ENCODE results near the gene SERINC1.
"Not testable (repeated sequence)": the region's sequence is repeated elsewhere in the genome, so short reads cannot be mapped to it uniquely, and the experiment has no call there.

SERINC1 gene

DNA sequence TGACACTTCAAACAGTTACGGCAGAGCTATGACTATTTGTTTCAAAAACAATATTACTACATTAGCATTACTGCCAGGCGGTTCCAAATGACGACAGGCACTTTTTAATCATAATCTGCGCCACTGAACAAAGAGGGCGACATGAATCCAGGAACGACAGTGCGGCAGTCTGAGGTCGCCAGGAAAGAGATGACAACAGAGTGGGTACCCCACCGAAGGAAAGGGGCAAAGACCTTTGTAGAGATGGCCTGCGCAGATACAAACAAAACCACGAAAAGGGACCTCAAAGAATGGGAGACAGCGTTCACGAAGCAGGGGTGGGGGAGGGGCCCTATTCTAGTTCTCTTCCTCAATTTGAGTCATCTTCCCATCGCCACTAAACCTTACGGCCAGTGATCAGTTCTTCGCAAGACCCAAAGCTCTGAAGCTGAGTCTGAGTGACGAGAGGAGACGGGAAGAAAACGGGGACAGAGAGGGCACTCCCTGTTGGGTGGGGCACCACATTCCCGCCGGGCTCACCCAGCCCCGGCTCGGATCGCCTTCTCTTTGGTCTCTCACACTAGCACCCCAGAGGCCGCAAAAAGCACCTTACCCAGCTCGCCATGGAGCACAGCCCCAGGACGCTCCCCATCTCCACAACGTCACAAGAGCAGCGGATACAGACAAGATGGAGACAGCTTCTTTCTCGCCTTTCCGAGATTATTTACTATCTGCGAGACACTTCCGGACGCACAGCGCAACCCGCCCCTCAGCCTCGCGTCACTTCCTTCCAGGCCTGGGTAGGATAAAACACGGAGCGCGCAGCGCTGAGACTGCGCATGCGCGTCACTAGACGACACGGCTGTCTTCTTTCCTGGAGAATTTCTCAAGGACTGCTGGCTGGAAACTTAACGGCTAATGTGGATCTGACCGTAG, at the start of gene SERINC1:
TSS of gene SERINC1 (minus strand) at position 701 of the 915 bp plus-strand sequence. CDS start at position 631, 70 bp downstream.
- peak; percentile 98 for ATAC-seq
- H3K4me3 Mint-ChIP-seq = peak within 1 kb of the TSS; percentile 99
- H3K36me3 Mint-ChIP-seq = peaks cover 56% of the 10 kb centered on the region
- peaks cover 44% of the 10 kb centered on the region for H3K4me1 Mint-ChIP-seq
- peak within 1 kb of the TSS; percentile 100 for H3K27ac Mint-ChIP-seq
- peak; percentile 74 to 92 for DNase-seq (ENCODE audit: low spot score in 2 of 2)
- no peaks in the 10 kb centered on the region for H3K9me3 Mint-ChIP-seq

DNA sequence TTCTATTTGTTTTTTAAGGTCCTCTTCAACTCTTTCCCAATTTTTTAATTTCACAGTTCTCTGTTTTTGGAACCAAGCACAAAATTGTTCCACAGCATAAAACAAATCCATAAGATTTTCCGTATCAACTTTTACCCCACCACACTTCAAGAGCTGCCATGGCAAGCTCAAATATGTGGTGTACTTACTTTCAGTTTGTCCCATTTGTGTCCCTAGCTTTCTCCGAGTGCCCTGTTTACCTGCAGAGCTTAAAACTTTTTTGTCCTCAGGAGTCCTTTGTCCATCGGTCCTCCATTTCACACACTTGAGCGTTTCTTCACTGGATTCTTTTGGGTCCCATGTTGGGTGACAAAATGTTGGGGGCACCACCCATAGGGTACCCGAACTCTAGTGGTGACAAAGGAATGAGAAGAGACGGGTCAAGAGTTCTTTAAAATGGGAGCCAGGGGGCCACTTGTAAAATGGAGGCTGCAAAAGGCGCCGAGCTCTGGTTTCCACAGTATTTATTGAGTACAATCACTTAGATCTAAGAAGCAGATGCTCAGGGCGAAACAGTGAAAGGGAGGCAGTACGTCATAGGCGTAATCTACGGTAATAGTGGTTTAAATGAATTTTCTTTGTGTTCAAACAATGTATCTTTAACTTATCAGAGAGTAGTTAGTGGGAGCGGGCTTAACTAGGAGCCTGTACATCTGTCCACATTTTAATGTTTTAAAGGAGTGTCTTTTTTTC, 39.8 kb upstream of the SERINC1 start:
- no peak overlapping the region for H3K27ac Mint-ChIP-seq
- ATAC-seq (no peak), DNase-seq (ENCODE audit: low spot score in 2 of 2) (no peak)
- peaks cover 6% of the 10 kb centered on the region for H3K9me3 Mint-ChIP-seq
- no peak overlapping the region for H3K4me3 Mint-ChIP-seq
- H3K36me3 Mint-ChIP-seq = no peaks in the 10 kb centered on the region
- H3K4me1 Mint-ChIP-seq = no peaks in the 10 kb centered on the region

DNA sequence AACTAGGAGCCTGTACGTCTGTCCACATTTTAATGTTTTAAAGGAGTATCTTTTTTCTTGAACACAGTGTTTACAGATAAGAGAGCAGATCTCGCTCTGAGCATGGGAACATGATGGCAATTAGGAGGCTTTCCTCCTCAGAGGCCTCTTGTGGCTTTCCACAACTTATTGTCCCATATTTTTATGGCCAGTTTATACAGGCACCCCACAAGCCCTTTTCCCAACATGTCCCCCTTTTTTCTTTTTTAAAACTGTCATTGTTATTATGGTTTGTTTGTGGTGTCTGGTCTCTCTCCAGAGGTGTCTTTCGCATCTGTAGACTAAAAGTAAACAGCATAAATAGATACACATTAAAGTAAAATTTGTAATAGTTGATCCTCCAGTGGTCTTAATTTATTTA, 33.6 kb upstream of the SERINC1 start:
- H3K36me3 Mint-ChIP-seq; H3K4me3 Mint-ChIP-seq; H3K4me1 Mint-ChIP-seq; ATAC-seq; H3K27ac Mint-ChIP-seq; DNase-seq (ENCODE audit: low spot score in 2 of 2): not testable (repeated sequence)
- peaks cover 31% of the 10 kb centered on the region for H3K9me3 Mint-ChIP-seq

DNA sequence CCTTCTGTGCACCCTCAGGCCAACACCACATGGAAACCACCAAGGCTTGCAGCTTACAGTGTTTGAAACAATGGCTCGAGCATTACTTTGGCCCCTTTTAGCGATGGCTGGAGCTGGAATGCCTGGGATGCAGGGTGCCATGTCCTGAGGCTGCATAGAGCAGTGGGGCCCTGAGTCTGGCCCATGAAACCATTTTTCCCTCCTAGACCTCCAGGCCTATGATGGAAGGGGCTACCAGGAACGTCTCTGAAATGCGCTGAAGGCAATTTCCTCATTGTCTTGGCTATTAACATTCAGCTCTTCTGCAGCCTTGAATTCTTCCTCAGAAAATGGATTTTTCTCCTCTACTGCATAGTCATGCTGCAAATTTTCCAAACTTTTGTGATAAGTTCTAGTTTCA, 29.9 kb upstream of the SERINC1 start:
- no peak overlapping the region for H3K27ac Mint-ChIP-seq
- H3K36me3 Mint-ChIP-seq = no peaks in the 10 kb centered on the region
- H3K4me3 Mint-ChIP-seq = no peak overlapping the region
- DNase-seq (ENCODE audit: low spot score in 2 of 2) (no peak), ATAC-seq (no peak)
- peaks cover 31% of the 10 kb centered on the region for H3K9me3 Mint-ChIP-seq
- no peaks in the 10 kb centered on the region for H3K4me1 Mint-ChIP-seq

DNA sequence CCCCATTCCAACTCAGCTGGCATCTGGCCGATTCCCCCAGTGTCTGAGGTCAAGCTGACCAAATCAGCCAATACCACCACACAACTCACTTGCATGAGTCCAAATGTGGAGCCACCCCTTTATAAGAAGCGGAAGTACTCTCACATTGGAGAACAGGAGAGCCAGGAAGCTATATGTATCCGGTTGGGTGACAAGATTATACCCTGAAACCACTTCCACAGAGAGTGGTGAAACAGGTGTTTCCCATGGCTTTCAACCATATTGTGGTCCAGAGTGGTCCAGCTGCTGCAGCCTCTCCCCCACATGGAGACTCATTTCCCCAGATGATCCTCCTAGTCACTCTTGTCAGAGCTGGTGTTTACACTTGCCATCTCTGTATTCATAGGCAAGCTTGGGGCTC, 24.0 kb upstream of the SERINC1 start:
- ATAC-seq (peak; percentile 64), DNase-seq (ENCODE audit: low spot score in 2 of 2) (no peak)
- Mint-ChIP-seq H3K4me3 (no peak overlapping the region), H3K27ac (no peak overlapping the region), H3K36me3 (no peaks in the 10 kb centered on the region), H3K4me1 (peaks cover 5% of the 10 kb centered on the region), H3K9me3 (peaks cover 7% of the 10 kb centered on the region)

DNA sequence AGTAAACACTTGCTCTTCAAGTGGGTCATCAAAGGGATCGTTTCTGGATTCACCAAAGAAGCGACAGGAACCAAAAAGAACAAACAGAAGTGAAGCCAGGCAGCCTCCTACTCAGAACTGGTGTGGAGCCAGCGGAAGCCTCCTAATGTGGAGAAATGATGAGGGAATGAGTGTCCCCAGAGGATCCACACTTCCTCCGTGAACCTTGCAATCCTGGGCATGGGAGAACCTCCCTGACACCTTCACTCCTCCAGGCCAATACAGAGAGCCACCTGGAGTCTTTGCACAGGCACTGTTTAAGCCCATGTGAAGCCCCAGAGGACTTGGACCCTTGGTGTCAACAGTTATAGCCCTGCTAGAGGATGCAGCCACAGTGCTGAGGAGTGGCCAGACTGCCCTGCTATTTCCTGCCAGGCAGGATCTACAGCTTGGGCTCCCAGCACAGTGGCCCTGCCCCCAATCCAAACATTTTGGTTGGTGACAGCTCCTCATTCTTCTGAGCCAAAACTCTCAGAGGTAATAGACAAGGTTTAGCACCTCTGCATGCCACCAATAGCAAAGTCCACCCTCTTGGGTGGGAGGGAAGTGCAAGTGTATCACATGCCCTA, 23.2 kb upstream of the SERINC1 start:
- no peak for ATAC-seq
- Mint-ChIP-seq H3K4me3 (no peak overlapping the region), H3K36me3 (no peaks in the 10 kb centered on the region), H3K9me3 (peaks cover 5% of the 10 kb centered on the region), H3K27ac (no peak overlapping the region), H3K4me1 (peaks cover 5% of the 10 kb centered on the region)
- DNase-seq (ENCODE audit: low spot score in 2 of 2) = no peak

DNA sequence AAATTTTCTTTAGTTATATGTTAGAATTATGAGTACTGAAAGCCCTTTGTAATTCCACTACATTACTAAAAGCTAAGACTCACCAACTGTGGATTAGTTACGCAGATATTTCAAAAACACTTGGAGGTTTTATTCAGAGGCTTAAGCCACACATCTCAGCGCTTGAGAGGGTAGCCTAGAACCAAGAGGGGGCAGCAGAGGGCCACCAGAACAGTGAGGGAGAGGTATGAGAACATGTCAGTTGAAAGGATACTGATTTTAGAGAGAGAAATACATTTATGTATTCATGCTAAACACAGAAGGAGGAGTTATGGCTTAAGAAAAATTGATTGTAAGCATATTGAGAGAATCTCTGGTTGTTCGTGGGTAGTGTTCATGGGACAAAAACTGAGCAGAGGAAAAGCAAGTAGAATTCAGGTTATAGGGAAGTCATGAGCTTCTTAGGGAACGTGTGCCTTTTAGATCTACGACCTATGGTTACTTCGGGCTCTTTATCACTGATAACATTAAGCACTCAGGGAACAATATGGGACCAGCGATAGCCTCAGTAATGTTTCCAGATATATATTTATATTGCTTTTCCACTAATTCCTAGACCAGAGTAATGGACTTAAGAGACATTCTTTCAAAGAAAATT, 20.4 kb upstream of the SERINC1 start:
- H3K36me3 Mint-ChIP-seq = no peaks in the 10 kb centered on the region
- ATAC-seq (peak; percentile 94), DNase-seq (ENCODE audit: low spot score in 2 of 2) (peak; percentile 24 to 77)
- no peak overlapping the region for H3K4me3 Mint-ChIP-seq
- H3K27ac Mint-ChIP-seq = no peak overlapping the region
- peaks cover 5% of the 10 kb centered on the region for H3K4me1 Mint-ChIP-seq
- H3K9me3 Mint-ChIP-seq = peaks cover under 1% of the 10 kb centered on the region

DNA sequence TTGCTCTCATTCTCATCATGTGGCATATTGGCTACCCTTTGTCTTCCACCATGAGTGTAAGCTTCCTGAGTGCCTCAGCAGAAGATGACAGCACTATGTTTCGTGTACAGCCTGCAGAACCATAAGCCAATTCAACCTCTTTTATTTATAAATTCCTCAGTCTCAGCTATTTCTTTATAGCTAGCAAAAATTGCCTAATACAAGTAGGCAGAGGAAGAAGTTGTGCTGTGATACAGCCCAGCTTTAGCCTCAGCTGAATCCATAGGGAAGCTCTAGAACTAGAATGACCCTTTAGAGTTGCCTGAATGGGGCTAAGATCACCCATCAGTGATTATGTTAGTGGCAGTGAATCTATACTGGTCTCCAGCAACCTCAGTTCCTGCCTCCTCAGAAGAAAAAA, 19.0 kb upstream of the SERINC1 start:
- DNase-seq (ENCODE audit: low spot score in 2 of 2) (no peak), ATAC-seq (no peak)
- H3K36me3 Mint-ChIP-seq = no peaks in the 10 kb centered on the region
- no peaks in the 10 kb centered on the region for H3K9me3 Mint-ChIP-seq
- H3K4me1 Mint-ChIP-seq = peaks cover 5% of the 10 kb centered on the region
- H3K4me3 Mint-ChIP-seq = no peak overlapping the region
- H3K27ac Mint-ChIP-seq = no peak overlapping the region

DNA sequence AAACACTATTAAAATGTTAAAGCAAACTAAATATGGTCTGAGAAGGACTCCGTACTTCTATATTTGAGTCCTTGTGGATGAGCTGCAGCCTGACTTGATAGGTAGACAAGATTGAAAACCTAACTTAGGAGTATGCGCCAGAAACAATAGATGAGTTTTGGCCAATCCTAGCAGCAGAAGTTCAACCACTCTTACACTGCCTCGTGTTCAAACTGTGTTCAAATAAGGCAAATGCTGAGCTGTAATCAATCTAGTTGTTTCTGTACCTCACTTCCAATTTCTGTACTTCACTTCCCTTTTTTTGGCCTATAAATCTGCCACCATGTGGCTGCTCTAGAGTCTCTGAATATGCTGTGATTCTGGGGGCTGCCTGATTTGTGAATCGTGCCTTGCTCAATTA, 13.2 kb upstream of the SERINC1 start:
- H3K4me1 Mint-ChIP-seq = no peaks in the 10 kb centered on the region
- no peaks in the 10 kb centered on the region for H3K9me3 Mint-ChIP-seq
- no peak overlapping the region for H3K27ac Mint-ChIP-seq
- ATAC-seq = no peak
- DNase-seq (ENCODE audit: low spot score in 2 of 2) = no peak
- no peaks in the 10 kb centered on the region for H3K36me3 Mint-ChIP-seq
- no peak overlapping the region for H3K4me3 Mint-ChIP-seq

DNA sequence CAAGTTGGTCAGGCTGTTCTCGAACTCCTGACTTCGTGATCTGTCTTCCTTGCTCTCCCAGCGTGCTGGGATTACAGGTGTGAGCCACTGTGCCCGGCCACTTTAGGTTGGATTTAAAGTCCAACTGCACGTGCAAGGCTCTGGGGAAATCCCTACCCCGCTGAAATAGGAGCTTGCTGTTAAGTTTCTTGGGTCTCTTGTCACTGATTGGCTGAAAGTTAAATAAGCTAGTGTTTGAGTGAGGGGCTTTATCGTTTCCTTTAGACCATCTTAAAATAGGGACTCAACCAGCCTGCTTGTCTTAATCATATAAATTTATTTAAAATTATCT, 11.1 kb upstream of the SERINC1 start:
- no peak for DNase-seq (ENCODE audit: low spot score in 2 of 2)
- H3K4me3 Mint-ChIP-seq = no peak overlapping the region
- H3K36me3 Mint-ChIP-seq = no peaks in the 10 kb centered on the region
- no peaks in the 10 kb centered on the region for H3K9me3 Mint-ChIP-seq
- no peaks in the 10 kb centered on the region for H3K4me1 Mint-ChIP-seq
- no peak overlapping the region for H3K27ac Mint-ChIP-seq
- ATAC-seq = no peak

DNA sequence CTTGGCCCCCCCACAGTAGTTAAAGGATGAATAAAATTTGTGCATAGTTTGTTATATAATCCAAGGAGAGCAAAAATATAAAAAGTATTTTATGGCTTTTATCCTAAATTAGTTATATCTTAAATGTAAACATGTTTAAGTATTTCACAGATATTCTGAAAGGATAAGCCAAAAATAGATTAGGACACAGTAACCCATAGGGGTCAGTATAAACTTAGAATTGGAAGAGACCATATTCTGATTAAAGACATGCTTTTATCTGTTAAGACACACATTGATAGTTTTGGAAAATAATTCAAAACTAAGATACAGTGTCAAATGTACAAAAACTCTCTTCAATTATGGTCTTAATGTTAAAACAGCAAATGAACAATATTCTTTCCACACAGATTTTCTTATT, 4.5 kb upstream of the SERINC1 start:
- DNase-seq (ENCODE audit: low spot score in 2 of 2) = no peak
- H3K9me3 Mint-ChIP-seq = no peaks in the 10 kb centered on the region
- no peak for ATAC-seq

DNA sequence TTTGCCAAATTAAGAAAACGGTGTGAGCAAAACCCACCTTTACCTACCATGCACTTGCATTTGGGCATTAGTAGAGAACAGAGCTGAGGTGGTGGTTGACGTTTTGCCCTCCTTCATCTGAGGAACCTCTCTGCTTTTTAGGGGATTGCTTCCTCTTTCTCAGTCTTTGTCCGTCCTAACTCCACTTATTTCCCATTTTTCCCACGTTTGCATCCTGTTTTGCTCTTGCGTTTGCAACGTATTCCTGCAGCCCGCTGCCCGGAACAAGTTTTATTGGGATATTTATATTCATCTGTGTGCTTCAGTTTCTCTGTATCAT, 374 bp upstream of the SERINC1 start:
- H3K9me3 Mint-ChIP-seq = no peaks in the 10 kb centered on the region
- DNase-seq (ENCODE audit: low spot score in 2 of 2) = no peak
- peaks cover 50% of the 10 kb centered on the region for H3K36me3 Mint-ChIP-seq
- H3K4me1 Mint-ChIP-seq = peaks cover 40% of the 10 kb centered on the region
- peak overlapping the region; percentile 99 for H3K4me3 Mint-ChIP-seq
- H3K27ac Mint-ChIP-seq = peak overlapping the region; percentile 100
- peak; percentile 59 for ATAC-seq

More for the DNA sequence above, 4.5 kb upstream of the SERINC1 start:
- no peak overlapping the region for H3K27ac Mint-ChIP-seq
- no peak overlapping the region for H3K4me3 Mint-ChIP-seq
- H3K4me1 Mint-ChIP-seq = peaks cover 7% of the 10 kb centered on the region
- H3K36me3 Mint-ChIP-seq = peaks cover 12% of the 10 kb centered on the region

DNA sequence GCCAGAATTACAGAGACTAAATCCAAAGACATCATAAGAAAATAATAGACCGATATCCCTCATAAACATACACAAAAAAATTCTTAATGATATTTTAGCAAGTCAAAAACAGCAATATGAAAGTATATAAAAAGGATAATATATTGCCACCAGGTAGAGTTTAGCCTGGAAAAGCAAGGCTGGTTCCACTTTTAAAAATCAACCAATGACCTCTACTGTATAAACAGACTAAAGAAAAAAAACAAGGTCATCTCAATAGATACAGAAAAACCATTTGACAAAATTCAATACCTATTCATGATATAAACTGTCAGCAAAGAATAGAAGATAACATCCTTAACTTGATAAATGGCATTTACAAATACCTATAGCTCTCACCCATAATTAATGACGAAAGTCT, 9.7 kb downstream of the SERINC1 start:
- H3K27ac Mint-ChIP-seq = no peak overlapping the region
- H3K4me3 Mint-ChIP-seq = peak overlapping the region; percentile 27
- peaks cover 79% of the 10 kb centered on the region for H3K4me1 Mint-ChIP-seq
- no peaks in the 10 kb centered on the region for H3K9me3 Mint-ChIP-seq
- no peak for ATAC-seq
- no peak for DNase-seq (ENCODE audit: low spot score in 2 of 2)
- H3K36me3 Mint-ChIP-seq = peaks cover 74% of the 10 kb centered on the region

DNA sequence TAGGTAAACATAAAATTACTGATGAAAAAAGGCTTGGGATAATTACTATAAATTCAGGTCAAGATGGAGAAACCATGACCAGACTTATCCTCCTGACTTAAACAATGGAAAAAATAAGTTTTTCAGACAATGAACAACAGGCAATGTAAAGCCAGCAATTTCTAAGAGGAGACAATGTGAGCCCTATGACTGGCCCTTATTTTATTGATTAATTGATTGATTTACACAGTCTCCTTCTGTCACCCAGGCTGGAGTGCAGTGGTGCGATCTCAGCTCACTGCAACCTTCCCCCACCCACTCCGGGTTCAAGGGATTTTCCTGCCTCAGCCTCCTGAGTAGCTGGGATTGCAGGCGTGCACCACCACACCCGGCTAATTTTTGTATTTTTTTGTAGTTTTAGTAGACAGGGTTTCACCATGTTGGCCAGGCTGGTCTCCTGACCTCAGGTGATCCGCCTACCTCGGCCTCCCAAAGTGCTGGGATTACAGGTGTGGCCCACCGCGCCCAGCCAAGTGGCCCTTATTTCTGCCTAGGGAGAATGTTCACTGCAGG, 11.7 kb downstream of the SERINC1 start:
- ATAC-seq; DNase-seq (ENCODE audit: low spot score in 2 of 2); H3K9me3 Mint-ChIP-seq: not testable (repeated sequence)
- H3K4me1 Mint-ChIP-seq = peaks cover 71% of the 10 kb centered on the region
- H3K4me3 Mint-ChIP-seq = peak overlapping the region; percentile 8
- H3K27ac Mint-ChIP-seq = peak overlapping the region; percentile 83
- peaks cover 74% of the 10 kb centered on the region for H3K36me3 Mint-ChIP-seq

DNA sequence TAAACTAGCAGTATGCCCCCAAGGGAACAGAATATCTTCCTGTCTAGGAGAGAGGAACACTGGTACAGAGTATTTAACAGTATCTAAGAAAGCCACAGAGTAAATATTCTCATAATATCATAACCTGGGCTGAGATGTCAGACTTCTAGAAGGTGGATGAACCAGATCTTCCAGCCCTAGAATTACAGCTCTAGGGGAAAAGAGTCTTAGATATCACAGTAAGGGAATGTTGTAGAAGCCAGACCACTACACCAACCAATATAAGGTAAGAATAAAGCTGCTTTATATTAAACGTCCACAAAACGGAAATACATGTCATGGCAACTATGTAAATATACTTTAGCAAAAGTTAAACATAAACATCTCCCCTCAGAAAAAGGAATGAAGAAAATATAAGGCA, 12.4 kb downstream of the SERINC1 start:
- Mint-ChIP-seq H3K4me3 (no peak overlapping the region), H3K27ac (peak overlapping the region; percentile 83), H3K4me1 (peaks cover 78% of the 10 kb centered on the region), H3K36me3 (peaks cover 74% of the 10 kb centered on the region), H3K9me3 (no peaks in the 10 kb centered on the region)
- DNase-seq (ENCODE audit: low spot score in 2 of 2) = no peak
- no peak for ATAC-seq
